ENCODE results near the gene PLTP. TPM values are rescaled to one million over a fixed set of nuclear protein-coding genes. Genes with fewer than 3 reads are reported as not detected.

The PLTP gene
- total and polyA plus RNA-seq, 2 of the 13 experiments (the other 11 are each of a cell fraction or from before 2014, with no cell fraction given): 16.9 to 28.6 TPM

DNA sequence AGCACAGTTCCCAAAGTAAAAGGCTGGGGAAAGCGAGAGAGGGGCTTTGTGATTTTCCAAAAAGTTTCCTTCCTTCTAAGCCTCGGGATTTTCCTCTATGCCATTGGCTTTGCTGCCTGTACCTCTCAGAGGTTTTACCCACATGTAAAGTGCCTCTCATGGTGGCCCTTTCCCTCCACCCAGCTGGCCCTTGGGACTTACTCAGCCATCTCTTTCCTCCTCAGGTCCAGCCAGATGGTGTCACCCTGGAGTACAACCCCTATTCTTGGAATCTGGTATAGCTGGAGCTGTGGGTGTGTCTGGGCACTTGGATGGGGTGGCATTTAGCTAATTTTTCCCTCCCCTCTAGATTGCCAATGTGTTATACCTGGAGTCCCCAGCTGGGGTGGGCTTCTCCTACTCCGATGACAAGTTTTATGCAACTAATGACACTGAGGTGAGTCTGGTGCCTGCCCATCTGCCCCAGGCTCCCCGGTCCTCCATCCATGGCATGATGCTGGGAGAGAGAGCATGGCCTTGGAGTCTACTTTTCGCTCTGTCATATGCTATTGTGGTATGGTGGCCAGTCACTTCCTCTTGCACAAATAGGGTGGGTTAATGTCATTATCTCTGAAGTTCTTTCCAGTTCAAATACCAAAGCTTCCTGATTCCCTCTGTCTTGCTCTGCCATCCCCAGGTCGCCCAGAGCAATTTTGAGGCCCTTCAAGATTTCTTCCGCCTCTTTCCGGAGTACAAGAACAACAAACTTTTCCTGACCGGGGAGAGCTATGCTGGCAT, 19.7 kb downstream of the PLTP start (continued):
- TF ChIP-seq, protein P1, sequence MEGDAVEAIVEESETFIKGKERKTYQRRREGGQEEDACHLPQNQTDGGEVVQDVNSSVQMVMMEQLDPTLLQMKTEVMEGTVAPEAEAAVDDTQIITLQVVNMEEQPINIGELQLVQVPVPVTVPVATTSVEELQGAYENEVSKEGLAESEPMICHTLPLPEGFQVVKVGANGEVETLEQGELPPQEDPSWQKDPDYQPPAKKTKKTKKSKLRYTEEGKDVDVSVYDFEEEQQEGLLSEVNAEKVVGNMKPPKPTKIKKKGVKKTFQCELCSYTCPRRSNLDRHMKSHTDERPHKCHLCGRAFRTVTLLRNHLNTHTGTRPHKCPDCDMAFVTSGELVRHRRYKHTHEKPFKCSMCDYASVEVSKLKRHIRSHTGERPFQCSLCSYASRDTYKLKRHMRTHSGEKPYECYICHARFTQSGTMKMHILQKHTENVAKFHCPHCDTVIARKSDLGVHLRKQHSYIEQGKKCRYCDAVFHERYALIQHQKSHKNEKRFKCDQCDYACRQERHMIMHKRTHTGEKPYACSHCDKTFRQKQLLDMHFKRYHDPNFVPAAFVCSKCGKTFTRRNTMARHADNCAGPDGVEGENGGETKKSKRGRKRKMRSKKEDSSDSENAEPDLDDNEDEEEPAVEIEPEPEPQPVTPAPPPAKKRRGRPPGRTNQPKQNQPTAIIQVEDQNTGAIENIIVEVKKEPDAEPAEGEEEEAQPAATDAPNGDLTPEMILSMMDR (CRISPR knock-in tag; IDR thresholded peaks at IDR 0.05): peak; percentile 73
- TF ChIP-seq RFX3 (CRISPR knock-in tag; IDR thresholded peaks at IDR 0.05) (no peak), SP1 (IDR thresholded peaks at IDR 0.05) (no peak), SP1 (CRISPR knock-in tag; IDR thresholded peaks at IDR 0.05) (0 out of 2 replicates have a peak, but pooled peaks have one; percentile 16), NFIB (CRISPR knock-in tag; IDR thresholded peaks at IDR 0.05; ENCODE audit: borderline replicate concordance) (0 out of 2 replicates have a peak, but pooled peaks have one; percentile 49), ZKSCAN8 (CRISPR knock-in tag; IDR thresholded peaks at IDR 0.05; ENCODE audit: borderline replicate concordance) (no peak), ELF3 (CRISPR knock-in tag; IDR thresholded peaks at IDR 0.05) (peak; percentile 58; the same call in 1 of the 2 replicates), HMG20B (CRISPR knock-in tag; conservative IDR thresholded peaks at IDR 0.05) (peak; percentile 62; the same call in 1 of the 2 replicates), GTF2F1 (IDR thresholded peaks at IDR 0.05; ENCODE audit: low read length) (no peak), ETV5 (CRISPR knock-in tag; IDR thresholded peaks at IDR 0.05; ENCODE audit: borderline replicate concordance) (0 out of 2 replicates have a peak, but pooled peaks have one; percentile 14), SMC3 (IDR thresholded peaks at IDR 0.05; ENCODE audit: low read length) (peak; percentile 51; the same call in 1 of the 2 replicates), FOXK1 (CRISPR knock-in tag; IDR thresholded peaks at IDR 0.05; ENCODE audit: borderline replicate concordance, low read depth) (no peak)
- TF ChIP-seq, protein P2, sequence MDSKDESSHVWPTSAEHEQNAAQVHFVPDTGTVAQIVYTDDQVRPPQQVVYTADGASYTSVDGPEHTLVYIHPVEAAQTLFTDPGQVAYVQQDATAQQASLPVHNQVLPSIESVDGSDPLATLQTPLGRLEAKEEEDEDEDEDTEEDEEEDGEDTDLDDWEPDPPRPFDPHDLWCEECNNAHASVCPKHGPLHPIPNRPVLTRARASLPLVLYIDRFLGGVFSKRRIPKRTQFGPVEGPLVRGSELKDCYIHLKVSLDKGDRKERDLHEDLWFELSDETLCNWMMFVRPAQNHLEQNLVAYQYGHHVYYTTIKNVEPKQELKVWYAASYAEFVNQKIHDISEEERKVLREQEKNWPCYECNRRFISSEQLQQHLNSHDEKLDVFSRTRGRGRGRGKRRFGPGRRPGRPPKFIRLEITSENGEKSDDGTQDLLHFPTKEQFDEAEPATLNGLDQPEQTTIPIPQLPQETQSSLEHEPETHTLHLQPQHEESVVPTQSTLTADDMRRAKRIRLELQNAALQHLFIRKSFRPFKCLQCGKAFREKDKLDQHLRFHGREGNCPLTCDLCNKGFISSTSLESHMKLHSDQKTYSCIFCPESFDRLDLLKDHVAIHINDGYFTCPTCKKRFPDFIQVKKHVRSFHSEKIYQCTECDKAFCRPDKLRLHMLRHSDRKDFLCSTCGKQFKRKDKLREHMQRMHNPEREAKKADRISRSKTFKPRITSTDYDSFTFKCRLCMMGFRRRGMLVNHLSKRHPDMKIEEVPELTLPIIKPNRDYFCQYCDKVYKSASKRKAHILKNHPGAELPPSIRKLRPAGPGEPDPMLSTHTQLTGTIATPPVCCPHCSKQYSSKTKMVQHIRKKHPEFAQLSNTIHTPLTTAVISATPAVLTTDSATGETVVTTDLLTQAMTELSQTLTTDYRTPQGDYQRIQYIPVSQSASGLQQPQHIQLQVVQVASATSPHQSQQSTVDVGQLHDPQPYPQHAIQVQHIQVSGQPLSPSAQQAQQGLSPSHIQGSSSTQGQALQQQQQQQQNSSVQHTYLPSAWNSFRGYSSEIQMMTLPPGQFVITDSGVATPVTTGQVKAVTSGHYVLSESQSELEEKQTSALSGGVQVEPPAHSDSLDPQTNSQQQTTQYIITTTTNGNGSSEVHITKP (CRISPR knock-in tag; IDR thresholded peaks at IDR 0.05; ENCODE audit: low read depth): 0 out of 2 replicates have a peak, but pooled peaks have one; percentile 56

Measured in HepG2 (cell line).